NCI-H345 (cell line): ENCODE measurements around the gene ARVCF.

Experiments used
- DNase-seq: peaks from one replicate; lab custom pipeline; 2025; lab: John Stamatoyannopoulos, UW

The ARVCF gene

GRCh38 chr22:19998991-19999820 is 17.4 kb downstream of the ARVCF start:
- DNase-seq, result no peak

GRCh38 chr22:19998232-19998951 is 18.2 kb downstream of the ARVCF start:
- DNase-seq, result no peak

DNA sequence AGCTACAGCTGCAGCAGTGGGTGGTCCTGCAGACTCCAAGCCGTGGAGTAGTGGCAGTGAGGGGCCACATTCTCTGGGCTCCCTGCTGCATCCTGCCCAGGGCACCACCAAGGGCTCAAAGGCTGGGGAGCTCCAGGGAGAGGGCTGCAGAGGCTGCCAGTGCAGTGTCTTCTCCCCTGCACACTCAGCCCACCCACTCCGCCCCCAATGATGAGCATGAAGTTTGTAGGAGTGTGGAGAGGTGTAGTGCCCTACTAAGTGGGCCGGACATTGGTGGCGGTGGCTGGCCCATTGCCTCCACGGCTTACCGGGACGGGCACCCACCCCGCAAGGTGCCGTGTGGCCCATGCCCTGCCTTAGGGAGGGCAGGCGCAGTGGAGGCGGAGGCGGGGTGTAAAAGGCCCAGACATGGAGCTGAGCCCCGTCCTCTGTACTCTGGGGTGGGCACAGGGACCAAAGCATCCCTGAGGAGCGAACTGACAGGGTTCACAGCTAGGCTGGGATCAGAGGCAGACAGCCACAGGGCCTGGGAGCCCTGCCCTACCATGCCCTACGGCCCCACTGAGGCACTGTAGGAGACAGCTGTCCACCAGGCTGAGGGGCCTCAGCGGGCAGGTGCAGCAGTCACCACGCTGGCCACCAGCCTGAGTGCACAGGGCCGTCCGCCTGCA is 18.9 kb downstream of the ARVCF start:
- no peak for DNase-seq

DNA sequence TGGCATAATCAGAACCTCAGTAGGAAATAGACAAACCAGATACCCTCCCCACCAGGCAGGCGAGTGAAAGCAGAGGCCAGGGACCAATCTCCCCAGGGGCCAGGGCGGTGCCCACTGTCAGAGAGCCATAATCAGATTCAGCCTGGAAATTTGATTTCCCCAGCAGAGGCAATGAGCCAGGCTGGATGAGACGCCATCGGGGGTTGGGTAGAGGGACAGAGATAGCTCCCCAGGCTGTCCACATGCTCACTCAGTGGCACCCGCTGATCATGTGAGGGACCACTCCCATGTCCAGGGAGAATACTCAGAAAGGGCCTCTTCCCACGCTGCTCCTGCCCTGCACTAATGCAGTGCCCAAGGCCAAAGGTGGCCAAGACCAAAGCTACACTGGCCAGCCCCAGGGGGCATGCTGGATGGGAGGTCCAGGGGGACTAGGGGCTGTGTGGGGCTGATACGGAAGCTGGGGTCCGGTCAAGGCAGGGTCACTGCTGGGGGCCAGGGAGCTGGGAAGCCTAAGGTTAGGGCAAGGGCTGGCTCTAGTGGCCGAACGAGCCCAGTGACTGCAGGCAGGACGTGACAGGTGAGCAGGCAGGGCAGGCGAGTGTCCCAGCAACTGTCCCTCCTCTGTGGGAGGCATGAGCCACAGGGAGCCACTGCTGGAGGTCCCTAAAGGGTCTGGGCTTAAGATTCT is 19.8 kb downstream of the ARVCF start:
- no peak for DNase-seq

DNA sequence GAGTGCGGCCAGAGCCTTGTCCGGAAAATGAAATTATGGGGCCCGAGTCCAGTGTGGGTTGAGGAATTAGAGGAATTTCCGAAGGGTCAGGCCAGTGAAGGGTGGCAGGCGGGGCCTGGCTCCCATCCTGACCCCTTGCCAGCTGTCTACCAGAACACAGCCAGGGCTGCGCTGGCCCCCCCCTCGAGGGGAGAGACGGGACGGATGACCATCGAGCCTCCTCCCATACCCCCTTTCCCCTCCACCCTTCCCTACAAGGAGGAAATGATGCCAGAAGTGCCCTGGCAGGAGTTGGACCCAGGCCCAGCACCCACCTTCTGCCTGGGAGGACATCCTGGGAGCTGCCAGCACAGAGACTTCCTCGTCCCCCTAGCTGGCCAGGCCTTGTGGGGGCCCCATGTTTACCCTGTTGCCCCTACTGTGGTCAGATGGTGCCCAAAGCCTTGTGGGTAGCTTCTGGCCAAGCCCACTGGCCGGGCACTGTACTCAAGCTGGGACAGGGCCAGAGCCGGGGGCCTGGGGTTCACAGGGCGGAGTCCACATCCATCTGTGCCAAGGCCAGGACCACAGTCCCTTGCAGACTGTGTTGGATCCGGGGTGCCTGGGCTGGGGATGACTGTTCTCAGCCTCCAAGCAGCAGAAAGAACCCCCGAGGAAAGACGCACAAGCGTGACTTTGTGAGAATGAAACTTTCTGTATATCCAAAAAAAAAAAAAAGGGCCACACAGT is 20.8 kb downstream of the ARVCF start:
- DNase-seq, result no peak

GRCh38 chr22:19994851-19995610 is 21.6 kb downstream of the ARVCF start:
- no peak for DNase-seq

- DNase-seq, result no peak
These were observed 22.7 kb downstream of the ARVCF start for GRCh38 chr22:19993926-19994325.

DNA sequence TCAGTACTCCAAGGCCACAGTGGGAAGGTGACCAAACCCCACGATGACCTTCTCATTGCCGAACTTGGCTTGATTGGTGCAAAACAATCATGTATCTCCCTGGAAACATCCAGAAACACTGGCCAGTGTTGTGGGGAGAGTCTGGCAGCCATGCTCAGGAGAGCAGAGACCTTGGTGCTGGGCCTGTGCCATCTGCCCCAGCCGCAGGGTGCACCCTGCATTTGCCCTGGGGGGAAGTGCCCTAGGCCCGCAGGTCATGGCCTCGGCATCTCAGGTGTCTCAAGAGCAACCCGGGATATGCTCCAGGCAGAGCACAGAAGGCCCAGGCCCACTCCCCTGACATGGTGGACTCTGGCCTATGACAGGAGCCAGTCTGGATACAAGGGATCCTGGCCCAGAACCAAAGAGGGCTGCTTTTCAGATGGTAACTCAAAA is 23.7 kb downstream of the ARVCF start:
- no peak for DNase-seq

DNA sequence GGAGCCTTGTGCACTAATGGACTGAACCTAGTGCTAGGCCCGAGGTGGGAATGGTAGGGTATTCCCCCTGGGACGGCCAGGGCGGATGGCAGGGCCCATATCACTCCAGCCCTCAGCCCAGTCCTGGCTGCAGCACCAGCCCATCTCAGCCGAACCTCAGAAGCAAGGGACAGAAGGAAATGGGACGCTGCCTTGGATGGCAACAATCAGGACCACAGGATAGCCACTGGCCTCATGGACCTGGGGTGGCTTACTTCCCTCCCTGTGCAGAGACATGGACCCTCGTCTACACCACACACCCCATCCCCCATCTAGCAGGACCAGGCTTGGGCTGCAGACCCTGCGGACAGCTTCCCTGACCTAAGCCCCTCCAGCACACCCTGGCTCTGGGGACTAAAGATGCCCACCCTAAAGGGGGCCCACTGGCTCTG is 24.1 kb downstream of the ARVCF start:
- no peak for DNase-seq

GRCh38 chr22:19991645-19992451 is 24.8 kb downstream of the ARVCF start:
- DNase-seq, result no peak

DNA sequence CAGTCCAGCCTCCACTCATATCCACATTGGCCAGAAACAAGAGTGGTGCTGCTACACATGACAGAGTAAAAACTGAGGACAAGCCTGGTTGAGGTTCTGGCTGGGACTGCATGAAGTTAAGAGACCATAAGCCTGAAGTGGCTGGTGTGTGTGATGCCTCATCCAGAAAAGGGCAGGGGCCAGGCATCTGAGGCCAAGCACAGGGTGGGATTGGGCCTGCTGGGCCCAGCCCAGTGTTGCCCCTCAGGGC is 25.3 kb downstream of the ARVCF start:
- DNase-seq, result no peak

DNA sequence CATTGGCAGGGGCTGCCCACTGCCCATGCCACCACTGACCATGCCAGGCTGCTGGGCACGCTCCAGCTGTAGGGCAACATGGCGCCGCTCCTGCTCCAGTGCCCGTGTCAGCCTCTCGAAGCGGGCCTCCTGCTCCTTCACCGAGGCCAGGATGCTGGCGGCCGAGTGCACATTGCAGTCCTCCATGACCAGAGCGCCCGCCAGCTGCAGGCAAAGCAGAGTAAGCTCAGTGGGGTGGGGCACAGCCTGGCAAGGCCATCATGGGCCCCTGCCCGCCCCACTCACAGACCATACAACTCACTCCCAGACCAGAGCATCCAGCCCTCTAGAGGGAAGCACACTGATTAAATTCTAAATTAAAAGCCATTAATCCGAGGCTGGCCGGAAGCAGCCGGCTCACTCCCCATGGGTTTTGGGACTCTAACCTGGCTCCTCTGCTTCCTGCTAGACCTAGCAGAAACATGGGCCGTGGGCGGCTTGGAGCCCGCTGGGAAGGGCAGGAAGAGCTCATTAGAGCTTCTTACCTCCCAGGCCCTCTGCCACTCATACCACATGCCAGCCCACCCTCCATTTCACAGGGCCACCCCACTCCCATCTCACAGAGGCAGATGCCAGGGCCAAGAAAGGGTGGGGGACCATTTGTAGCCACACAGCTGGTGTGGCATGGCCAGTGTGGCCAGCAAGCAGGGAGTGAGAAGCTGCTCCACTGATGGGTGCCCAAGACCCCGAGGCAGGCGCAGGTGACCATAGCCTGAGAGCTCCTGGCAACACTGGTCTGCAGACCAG is 25.8 kb downstream of the ARVCF start:
- DNase-seq, result no peak

DNA sequence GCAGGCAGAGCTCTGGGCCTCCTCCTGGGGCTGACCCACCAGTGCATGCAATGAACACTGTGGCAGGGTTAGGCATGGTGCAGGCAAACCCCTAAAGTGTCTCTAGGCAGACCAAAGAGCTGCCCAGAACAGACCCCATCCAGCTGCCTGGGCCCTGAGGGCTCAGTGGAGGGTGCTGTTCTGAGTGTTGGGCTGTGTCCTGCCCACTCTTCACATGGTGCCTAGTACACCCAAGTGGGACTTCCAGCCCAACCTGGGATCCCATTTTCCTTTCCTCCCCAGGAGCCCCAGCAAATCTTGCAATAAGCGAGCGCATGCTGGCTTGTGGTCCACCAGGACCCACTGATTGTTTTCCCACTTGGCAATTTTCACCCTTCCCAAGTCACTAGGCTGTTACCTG is 26.4 kb downstream of the ARVCF start:
- no peak for DNase-seq

DNA sequence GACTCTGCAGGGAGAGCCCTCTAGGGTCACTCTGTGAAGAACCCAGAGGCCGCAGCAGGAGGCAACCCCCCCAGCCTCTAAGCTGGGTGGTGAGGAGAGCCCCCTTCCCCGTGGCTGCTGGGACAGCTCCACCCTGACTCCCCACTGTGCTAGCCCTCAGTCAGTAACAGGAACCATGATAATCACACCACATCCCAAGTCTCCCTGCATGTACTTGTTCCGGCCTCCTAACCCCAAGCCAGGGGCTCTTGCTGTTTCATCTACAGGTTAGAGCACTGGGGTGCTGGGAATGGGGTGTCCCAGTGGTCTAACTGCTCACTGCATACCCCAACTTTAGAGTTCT is 26.9 kb downstream of the ARVCF start:
- no peak for DNase-seq

DNA sequence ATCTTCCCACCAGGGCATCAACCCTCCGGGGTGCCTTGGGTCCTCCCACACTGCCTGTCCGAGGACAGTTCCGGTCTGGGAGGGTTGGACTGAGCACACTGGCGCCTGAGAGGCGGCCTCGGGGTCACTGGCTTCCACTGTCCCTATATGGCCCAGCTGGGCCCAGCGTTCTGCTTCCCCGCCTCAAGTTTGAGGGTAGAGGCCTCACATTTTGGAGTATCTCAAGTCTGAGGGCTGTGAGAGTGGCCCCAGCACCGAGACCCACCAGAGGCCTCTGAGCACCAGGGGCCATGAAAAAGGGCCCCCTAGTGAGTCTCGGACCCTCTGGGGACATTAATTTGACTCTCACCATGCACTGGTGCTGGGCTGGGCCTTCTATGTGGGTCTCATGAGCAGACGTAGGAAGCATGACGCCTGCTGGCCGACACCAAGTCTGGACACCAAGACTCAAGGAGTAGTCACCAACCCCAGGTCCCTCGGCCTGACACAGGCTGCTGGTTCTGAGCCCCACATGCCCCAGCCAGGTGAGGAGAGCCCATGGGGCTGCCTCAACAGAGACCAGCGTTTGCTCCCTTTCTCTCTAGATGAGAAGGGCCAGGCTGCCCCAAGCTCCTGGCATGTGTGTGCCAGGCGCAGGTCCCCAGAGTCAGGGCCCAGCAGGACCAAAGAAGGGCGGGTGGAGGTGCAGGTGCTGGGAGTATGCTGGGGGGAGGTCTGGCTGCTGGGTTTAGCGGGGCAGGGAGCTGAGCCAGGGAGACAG is 27.5 kb downstream of the ARVCF start:
- no peak for DNase-seq

GRCh38 chr22:19988331-19988808 is 28.3 kb downstream of the ARVCF start:
- no peak for DNase-seq

DNA sequence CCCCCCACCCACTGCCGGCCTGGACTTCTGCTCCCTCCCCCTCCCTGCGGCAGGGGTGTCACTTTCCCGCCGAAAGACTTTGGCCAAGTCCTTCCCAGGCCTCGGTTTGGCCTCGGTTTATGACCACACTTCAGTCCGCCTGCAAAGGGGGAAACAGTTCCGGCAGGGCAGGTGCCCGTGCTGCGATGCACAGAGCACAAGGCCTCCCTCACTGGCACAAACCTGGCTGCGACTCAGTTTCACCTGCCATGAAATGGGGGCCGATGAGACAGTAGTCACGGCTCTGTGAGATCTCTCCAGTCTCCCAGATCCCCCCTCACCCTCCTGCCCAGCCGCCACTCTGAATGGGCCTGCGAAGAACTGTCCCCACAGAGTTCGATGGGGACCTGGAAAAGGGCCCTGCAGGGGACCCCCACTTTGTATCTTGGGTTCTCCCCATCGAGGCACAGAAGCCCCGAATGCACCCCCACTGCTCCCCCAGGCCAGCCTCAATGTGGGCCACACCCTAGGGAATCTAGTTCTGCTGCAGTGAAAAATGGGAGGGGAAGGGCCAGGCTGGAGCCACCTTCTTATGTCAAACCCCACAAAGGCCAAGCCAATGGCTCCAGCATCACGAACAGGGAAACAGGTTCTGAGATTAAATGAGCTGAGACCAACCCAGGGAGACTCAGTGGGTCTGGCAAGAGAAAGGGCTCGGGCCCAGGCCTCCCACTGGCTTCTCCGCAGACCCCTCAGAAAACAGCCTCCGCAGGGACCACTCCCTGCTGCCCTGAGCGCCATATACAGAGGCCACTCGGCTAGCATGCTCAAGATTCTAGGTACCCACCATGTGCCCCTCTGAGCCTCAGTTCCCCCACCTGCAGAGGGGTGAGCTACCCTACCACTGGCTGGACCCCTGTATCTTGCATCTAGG is 29.0 kb downstream of the ARVCF start:
- DNase-seq, result no peak
